Osteocyte (in vitro differentiated cells): ENCODE results near the gene TMEM174. TPM values are rescaled to one million over a fixed set of nuclear protein-coding genes. Genes with fewer than 3 reads are reported as not detected.

Source experiments
- DNase-seq: peaks from one replicate; pipeline ENCODE4 v3.0.0; 2021; ENCODE audit warnings: mixed read lengths; ENCODE audit not compliant: unreplicated experiment; ENCODE audit errors: extremely low spot score
- H3K27ac Mint-ChIP-seq: one replicate; pipeline ENCODE4 v1.8.0; 2021; ENCODE audit warnings: mild to moderate bottlenecking, mixed read lengths; ENCODE audit not compliant: unreplicated experiment
- H3K27me3 Mint-ChIP-seq: one replicate; pipeline ENCODE4 v1.8.0; 2021; ENCODE audit warnings: mixed read lengths; ENCODE audit not compliant: unreplicated experiment
- H3K36me3 Mint-ChIP-seq: one replicate; pipeline ENCODE4 v1.8.0; 2021; ENCODE audit warnings: mixed read lengths; ENCODE audit not compliant: unreplicated experiment
- H3K4me1 Mint-ChIP-seq: one replicate; pipeline ENCODE4 v1.8.0; 2021; ENCODE audit warnings: mixed read lengths; ENCODE audit not compliant: unreplicated experiment
- H3K4me3 Mint-ChIP-seq: one replicate; pipeline ENCODE4 v1.8.0; 2021; ENCODE audit warnings: mild to moderate bottlenecking, moderate library complexity, mixed read lengths; ENCODE audit not compliant: unreplicated experiment
- H3K9me3 Mint-ChIP-seq: one replicate; pipeline ENCODE4 v1.8.0; 2021; ENCODE audit warnings: mixed read lengths; ENCODE audit not compliant: unreplicated experiment
- total RNA-seq: library from RNA; stranded (reverse); gene quantifications from 2 replicates; pipeline ENCODE4 v1.2.1, GENCODE V29; 2021
- TF ChIP-seq, protein P1 (sequence below): fragments of 200-600 bp; sonication (generic); IDR thresholded peaks from 2 replicates; pipeline ENCODE4 v1.5.0; 2021; ENCODE audit warnings: antibody characterized with exemption, mild to moderate bottlenecking, moderate library complexity

TMEM174 gene
- total RNA-seq, 1 donor from 2014 or later, result not detected

DNA sequence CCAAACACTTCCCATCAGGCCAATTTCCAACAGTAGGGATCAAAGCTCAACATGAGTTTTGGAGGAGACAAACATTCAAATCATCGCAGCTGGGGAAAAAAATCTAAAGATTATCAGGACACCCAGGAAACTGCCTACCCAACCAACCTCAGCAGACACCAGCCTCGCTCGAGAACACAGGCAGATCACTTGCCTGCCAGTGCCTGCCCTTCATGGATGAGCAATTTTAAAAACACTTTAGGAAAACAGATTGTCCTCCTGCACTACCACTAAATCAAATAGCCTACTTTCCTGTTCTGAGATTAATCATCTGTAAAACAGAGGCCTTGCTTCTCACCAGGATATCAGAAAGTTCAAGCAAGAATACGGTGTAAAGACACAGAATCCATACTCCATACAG, 14.7 kb upstream of the TMEM174 start:
- H3K27me3 Mint-ChIP-seq, result no peaks in the 10 kb centered on the region
- H3K27ac Mint-ChIP-seq, result no peak overlapping the region
- TF ChIP-seq, protein P1, sequence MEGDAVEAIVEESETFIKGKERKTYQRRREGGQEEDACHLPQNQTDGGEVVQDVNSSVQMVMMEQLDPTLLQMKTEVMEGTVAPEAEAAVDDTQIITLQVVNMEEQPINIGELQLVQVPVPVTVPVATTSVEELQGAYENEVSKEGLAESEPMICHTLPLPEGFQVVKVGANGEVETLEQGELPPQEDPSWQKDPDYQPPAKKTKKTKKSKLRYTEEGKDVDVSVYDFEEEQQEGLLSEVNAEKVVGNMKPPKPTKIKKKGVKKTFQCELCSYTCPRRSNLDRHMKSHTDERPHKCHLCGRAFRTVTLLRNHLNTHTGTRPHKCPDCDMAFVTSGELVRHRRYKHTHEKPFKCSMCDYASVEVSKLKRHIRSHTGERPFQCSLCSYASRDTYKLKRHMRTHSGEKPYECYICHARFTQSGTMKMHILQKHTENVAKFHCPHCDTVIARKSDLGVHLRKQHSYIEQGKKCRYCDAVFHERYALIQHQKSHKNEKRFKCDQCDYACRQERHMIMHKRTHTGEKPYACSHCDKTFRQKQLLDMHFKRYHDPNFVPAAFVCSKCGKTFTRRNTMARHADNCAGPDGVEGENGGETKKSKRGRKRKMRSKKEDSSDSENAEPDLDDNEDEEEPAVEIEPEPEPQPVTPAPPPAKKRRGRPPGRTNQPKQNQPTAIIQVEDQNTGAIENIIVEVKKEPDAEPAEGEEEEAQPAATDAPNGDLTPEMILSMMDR, result no peak
- no peak overlapping the region for H3K4me3 Mint-ChIP-seq
- DNase-seq, result no peak
- H3K9me3 Mint-ChIP-seq, result no peaks in the 10 kb centered on the region
- no peaks in the 10 kb centered on the region for H3K36me3 Mint-ChIP-seq
- peaks cover 38% of the 10 kb centered on the region for H3K4me1 Mint-ChIP-seq

DNA sequence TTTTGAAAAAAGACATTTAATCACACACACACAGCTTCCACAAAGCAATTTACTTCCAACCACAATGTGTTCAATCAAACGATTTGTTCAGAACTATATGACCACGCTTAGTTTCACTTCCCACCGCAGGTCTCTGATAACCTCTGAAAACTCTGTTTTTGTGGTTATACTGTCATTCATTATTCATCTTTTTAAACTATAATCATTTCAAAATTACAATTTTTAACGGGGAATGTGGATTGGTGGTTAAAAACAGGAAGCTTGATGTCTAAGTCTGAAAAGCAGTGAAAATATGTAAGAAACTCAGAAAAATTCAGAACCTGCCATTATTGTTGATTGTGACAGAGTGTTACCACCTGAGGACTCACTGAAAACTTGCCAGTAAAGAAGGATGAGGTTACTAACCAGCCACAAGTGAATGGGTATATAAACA, 12.7 kb upstream of the TMEM174 start:
- H3K27ac Mint-ChIP-seq, result no peak overlapping the region
- no peak for DNase-seq
- no peaks in the 10 kb centered on the region for H3K9me3 Mint-ChIP-seq
- H3K4me1 Mint-ChIP-seq, result peaks cover 28% of the 10 kb centered on the region
- TF ChIP-seq, protein P1, result no peak
- no peak overlapping the region for H3K4me3 Mint-ChIP-seq
- H3K36me3 Mint-ChIP-seq, result no peaks in the 10 kb centered on the region
- H3K27me3 Mint-ChIP-seq, result peaks cover 11% of the 10 kb centered on the region

DNA sequence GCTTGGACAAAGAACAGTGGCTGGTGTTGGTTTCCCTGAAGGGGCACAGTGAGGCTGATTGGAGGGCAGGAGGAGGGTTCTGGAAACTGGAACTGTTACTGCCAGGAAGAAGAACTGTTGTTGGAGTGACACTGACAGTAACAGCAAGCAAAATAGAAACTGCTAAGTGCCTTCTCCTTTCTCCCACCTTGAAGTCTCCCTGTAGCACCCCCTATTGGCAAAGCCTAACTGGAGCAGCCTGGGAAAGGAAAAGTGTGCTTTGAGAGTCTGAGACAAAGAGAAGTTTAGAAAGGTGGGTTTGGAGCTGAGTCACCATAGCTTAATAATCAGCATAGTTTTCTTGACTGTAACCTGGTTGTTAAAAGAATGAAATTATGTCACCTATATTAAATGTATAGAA, 2.5 kb upstream of the TMEM174 start:
- TF ChIP-seq, protein P1, result peak; percentile 21
- Mint-ChIP-seq H3K27me3 (peaks cover 13% of the 10 kb centered on the region), H3K4me1 (peaks cover 20% of the 10 kb centered on the region), H3K36me3 (peaks cover 4% of the 10 kb centered on the region), H3K27ac (no peak overlapping the region), H3K9me3 (peaks cover 6% of the 10 kb centered on the region), H3K4me3 (no peak overlapping the region)
- no peak for DNase-seq

DNA sequence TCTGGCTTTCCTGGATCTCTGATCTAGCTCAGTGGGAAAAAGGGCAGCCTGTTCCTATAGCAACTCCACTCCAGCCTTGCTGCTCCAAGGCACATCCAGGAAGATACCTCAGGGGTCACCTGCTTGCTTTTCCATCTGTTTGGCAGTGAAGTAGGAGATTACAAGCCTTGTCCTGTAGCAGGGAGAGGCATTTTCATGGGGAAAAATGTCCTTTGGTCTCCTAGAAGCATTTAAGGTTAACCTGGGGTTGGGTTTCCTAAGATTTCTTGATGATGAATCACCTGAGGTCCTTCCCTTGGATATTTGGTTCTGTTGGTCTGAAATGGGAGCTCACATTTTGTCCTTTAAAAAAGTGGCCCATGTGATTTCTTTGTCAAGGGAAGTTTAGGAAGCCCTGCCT, 1.5 kb upstream of the TMEM174 start:
- peaks cover 4% of the 10 kb centered on the region for H3K36me3 Mint-ChIP-seq
- no peak overlapping the region for H3K4me3 Mint-ChIP-seq

DNA sequence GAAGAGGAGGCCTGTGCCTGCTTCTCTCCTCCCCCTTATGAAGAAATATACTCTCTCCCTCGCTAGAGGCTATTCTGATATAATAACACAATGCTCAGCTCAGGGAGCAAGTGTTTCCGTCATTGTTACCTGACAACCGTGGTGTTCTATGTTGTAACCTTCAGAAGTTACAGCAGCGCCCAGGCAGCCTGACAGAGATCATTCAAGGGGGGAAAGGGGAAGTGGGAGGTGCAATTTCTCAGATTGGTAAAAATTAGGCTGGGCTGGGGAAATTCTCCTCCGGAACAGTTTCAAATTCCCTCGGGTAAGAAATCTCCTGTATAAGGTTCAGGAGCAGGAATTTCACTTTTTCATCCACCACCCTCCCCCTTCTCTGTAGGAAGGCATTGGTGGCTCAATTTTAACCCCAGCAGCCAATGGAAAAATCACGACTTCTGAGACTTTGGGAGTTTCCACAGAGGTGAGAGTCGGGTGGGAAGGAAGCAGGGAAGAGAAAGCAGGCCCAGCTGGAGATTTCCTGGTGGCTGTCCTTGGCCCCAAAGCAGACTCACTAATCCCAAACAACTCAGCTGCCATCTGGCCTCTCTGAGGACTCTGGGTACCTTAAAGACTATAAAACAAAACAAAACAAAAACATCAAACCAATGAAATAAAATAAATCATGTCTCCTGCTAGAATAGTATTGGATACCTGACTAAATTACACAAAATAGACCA, 1.3 kb downstream of the TMEM174 start:
- Mint-ChIP-seq H3K27ac (no peak overlapping the region), H3K9me3 (peaks cover 6% of the 10 kb centered on the region), H3K36me3 (peaks cover 4% of the 10 kb centered on the region), H3K4me3 (no peak overlapping the region), H3K4me1 (peaks cover 27% of the 10 kb centered on the region), H3K27me3 (peaks cover 5% of the 10 kb centered on the region)
- no peak for DNase-seq
- TF ChIP-seq, protein P1, result no peak

More for the DNA sequence above, 1.5 kb upstream of the TMEM174 start:
- H3K27me3 Mint-ChIP-seq, result peaks cover 4% of the 10 kb centered on the region
- DNase-seq, result no peak
- H3K4me1 Mint-ChIP-seq, result peaks cover 20% of the 10 kb centered on the region
- TF ChIP-seq, protein P1, result no peak
- H3K9me3 Mint-ChIP-seq, result peaks cover 6% of the 10 kb centered on the region
- H3K27ac Mint-ChIP-seq, result no peak overlapping the region
